CD4-positive, CD25-positive, alpha-beta regulatory T cell (primary cell): ENCODE data around the gene IRX1. TPM values are rescaled to one million over a fixed set of nuclear protein-coding genes. Genes with fewer than 3 reads are reported as not detected.

ENCODE experiments used
- ATAC-seq, 2 donors: fragments of 150-1000 bp; cut with Tn5 transposase; one replicate each; pipeline ENCODE4 v1.10.0; 2021; ENCODE audit warnings: low read depth in 2 of 2, moderate number of reproducible peaks in 2 of 2, moderate library complexity in 1 of 2
- DNase-seq, 3 donors: peaks; one replicate each; pipeline versions ENCODE4 v3.0.0 to v3.0.0-alpha.2; 2012 to 2022; ENCODE audit warnings: mixed read lengths in 1 of 3
- H3K27ac ChIP-seq: one replicate; pipeline ENCODE4 v1.7.0; 2013; ENCODE audit warnings: mild to moderate bottlenecking, low read length; ENCODE audit not compliant: insufficient read depth, poor library complexity, severe bottlenecking
- H3K27me3 ChIP-seq: one replicate; pipeline ENCODE4 v1.7.0; 2013; ENCODE audit warnings: low read length; ENCODE audit not compliant: control insufficient read depth, insufficient read depth
- H3K36me3 ChIP-seq: one replicate; pipeline ENCODE4 v1.7.0; 2013; ENCODE audit warnings: mild to moderate bottlenecking, low read length, moderate library complexity; ENCODE audit not compliant: control insufficient read depth, insufficient read depth
- H3K4me1 ChIP-seq: 2 replicates; pipeline ENCODE4 v1.7.0; 2013; ENCODE audit warnings: mild to moderate bottlenecking, low read length; ENCODE audit not compliant: insufficient read depth, control insufficient read depth, poor library complexity, severe bottlenecking
- H3K4me3 ChIP-seq: one replicate; pipeline ENCODE4 v1.7.0; 2013; ENCODE audit warnings: low read depth, mild to moderate bottlenecking, low read length, moderate library complexity
- H3K9me3 ChIP-seq, 2 experiments: 1 replicate in 1 of 2; 2 replicates in 1 of 2; pipeline ENCODE4 v1.7.0; 2013; ENCODE audit warnings: low read length in 2 of 2, mild to moderate bottlenecking in 1 of 2, moderate library complexity in 1 of 2; ENCODE audit not compliant: control insufficient read depth in 2 of 2
- H3K27ac Mint-ChIP-seq, 3 donors: one replicate each; pipeline ENCODE4 v1.8.0; 2020 to 2022; ENCODE audit warnings: mild to moderate bottlenecking in 3 of 3, mixed read lengths in 3 of 3, moderate library complexity in 2 of 3
- H3K27me3 Mint-ChIP-seq: one replicate; pipeline ENCODE4 v1.8.0; 2022; ENCODE audit warnings: mild to moderate bottlenecking, mixed read lengths
- H3K36me3 Mint-ChIP-seq: one replicate; pipeline ENCODE4 v1.8.0; 2020; ENCODE audit warnings: mixed read lengths
- H3K4me1 Mint-ChIP-seq, 4 donors: one replicate each; pipeline ENCODE4 v1.8.0; 2020 to 2022; ENCODE audit warnings: mixed read lengths in 4 of 4, mild to moderate bottlenecking in 1 of 4
- H3K4me3 Mint-ChIP-seq, 4 donors: one replicate each; pipeline ENCODE4 v1.8.0; 2020 to 2022; ENCODE audit warnings: mild to moderate bottlenecking in 4 of 4, mixed read lengths in 4 of 4, moderate library complexity in 3 of 4
- H3K9me3 Mint-ChIP-seq, 7 donors: one replicate each; pipeline ENCODE4 v1.8.0; 2020 to 2022; ENCODE audit warnings: mixed read lengths in 7 of 7, mild to moderate bottlenecking in 3 of 7, moderate library complexity in 2 of 7
- polyA plus RNA-seq, 4 donors: library from polyadenylated mRNA; unstranded; fragments of 300-500 nt; fragmentation: Illumina TruSeq; gene quantifications; one replicate each; pipeline ENCODE4 v1.2.3, GENCODE V29; 2021
- total RNA-seq: library from RNA; stranded (reverse); gene quantifications from one replicate; pipeline ENCODE4 v1.2.3, GENCODE V29; 2022

IRX1 gene
- total and polyA plus RNA-seq, 5 donors from 2014 or later: not detected

- peaks cover 0 to 10% (median 2%) of the 10 kb centered on the region in 7 donors for H3K9me3 Mint-ChIP-seq
- H3K4me3 ChIP-seq: no peak overlapping the region
- no peaks in the 10 kb centered on the region for H3K36me3 ChIP-seq
- H3K4me1 Mint-ChIP-seq: no peaks in the 10 kb centered on the region
- H3K27me3 ChIP-seq: peaks cover 4% of the 10 kb centered on the region
- H3K36me3 Mint-ChIP-seq: no peaks in the 10 kb centered on the region
- H3K4me3 Mint-ChIP-seq: no peak overlapping the region
- H3K9me3 ChIP-seq: no peaks in the 10 kb centered on the region
- no peak overlapping the region for H3K27ac Mint-ChIP-seq
- no peak for ATAC-seq
- H3K27me3 Mint-ChIP-seq: peaks cover 39% of the 10 kb centered on the region
- H3K4me1 ChIP-seq: no peaks in the 10 kb centered on the region
- DNase-seq: no peak
- H3K27ac ChIP-seq: no peak overlapping the region
Measured at GRCh38 chr5:3590967-3591900, 4.4 kb upstream of the IRX1 start.

- Mint-ChIP-seq H3K36me3 (no peaks in the 10 kb centered on the region), H3K27ac (no peak overlapping the region), H3K4me3 (no peak overlapping the region), H3K9me3 (peaks cover 0 to 9% (median 2%) of the 10 kb centered on the region in 7 donors), H3K27me3 (peaks cover 47% of the 10 kb centered on the region), H3K4me1 (peaks cover 0 to 4% (median 2%) of the 10 kb centered on the region in 4 donors)
- Histone ChIP-seq H3K9me3 (no peaks in the 10 kb centered on the region), H3K4me3 (no peak overlapping the region), H3K36me3 (no peaks in the 10 kb centered on the region), H3K27ac (no peak overlapping the region), H3K4me1 (no peaks in the 10 kb centered on the region), H3K27me3 (peaks cover 6% of the 10 kb centered on the region)
- DNase-seq (no peak), ATAC-seq (no peak)
Measured at GRCh38 chr5:3592298-3592697, 3.3 kb upstream of the IRX1 start.

- DNase-seq (no peak), ATAC-seq (no peak)
- Mint-ChIP-seq H3K4me3 (no peak overlapping the region), H3K36me3 (no peaks in the 10 kb centered on the region), H3K9me3 (peaks cover 0 to 9% (median 0%) of the 10 kb centered on the region in 7 donors), H3K4me1 (peaks cover 0 to 6% (median 4%) of the 10 kb centered on the region in 4 donors), H3K27me3 (peaks cover 63% of the 10 kb centered on the region), H3K27ac (no peak overlapping the region)
- Histone ChIP-seq H3K4me3 (no peak overlapping the region), H3K9me3 (no peaks in the 10 kb centered on the region), H3K36me3 (no peaks in the 10 kb centered on the region), H3K27ac (no peak overlapping the region), H3K27me3 (peaks cover 6% of the 10 kb centered on the region), H3K4me1 (no peaks in the 10 kb centered on the region)
Measured at GRCh38 chr5:3593771-3594509, 1.7 kb upstream of the IRX1 start.

GRCh38 chr5:3594510-3595005 is 1.1 kb upstream of the IRX1 start:
- ATAC-seq: no peak
- peaks cover 65% of the 10 kb centered on the region for H3K27me3 Mint-ChIP-seq
- H3K4me3 ChIP-seq: no peak overlapping the region
- H3K27ac Mint-ChIP-seq: no peak overlapping the region
- no peak overlapping the region for H3K27ac ChIP-seq
- H3K27me3 ChIP-seq: peaks cover 6% of the 10 kb centered on the region
- no peaks in the 10 kb centered on the region for H3K36me3 Mint-ChIP-seq
- H3K4me1 ChIP-seq: no peaks in the 10 kb centered on the region
- no peaks in the 10 kb centered on the region for H3K9me3 ChIP-seq
- H3K36me3 ChIP-seq: no peaks in the 10 kb centered on the region
- no peak for DNase-seq
- H3K4me1 Mint-ChIP-seq: peaks cover 0 to 6% (median 4%) of the 10 kb centered on the region in 4 donors
- H3K4me3 Mint-ChIP-seq: no peak overlapping the region
- H3K9me3 Mint-ChIP-seq: peaks cover 0 to 9% (median 0%) of the 10 kb centered on the region in 7 donors

GRCh38 chr5:3596261-3596825 is 711 bp downstream of the IRX1 start:
- no peak overlapping the region for H3K27ac ChIP-seq
- H3K9me3 ChIP-seq: no peaks in the 10 kb centered on the region
- H3K36me3 ChIP-seq: no peaks in the 10 kb centered on the region
- peaks cover 2% of the 10 kb centered on the region for H3K27me3 ChIP-seq
- ATAC-seq: no peak
- no peaks in the 10 kb centered on the region for H3K4me1 ChIP-seq
- Mint-ChIP-seq H3K4me1 (peaks cover 0 to 9% (median 6%) of the 10 kb centered on the region in 4 donors), H3K27me3 (peaks cover 52% of the 10 kb centered on the region), H3K4me3 (no peak overlapping the region), H3K27ac (no peak overlapping the region), H3K36me3 (no peaks in the 10 kb centered on the region), H3K9me3 (peaks cover 0 to 12% (median 1%) of the 10 kb centered on the region in 7 donors)
- DNase-seq: no peak
- H3K4me3 ChIP-seq: no peak overlapping the region

GRCh38 chr5:3596857-3597166 is 1.2 kb downstream of the IRX1 start:
- Histone ChIP-seq H3K36me3 (no peaks in the 10 kb centered on the region), H3K27me3 (peaks cover 5% of the 10 kb centered on the region), H3K27ac (no peak overlapping the region), H3K9me3 (no peaks in the 10 kb centered on the region), H3K4me1 (no peaks in the 10 kb centered on the region), H3K4me3 (no peak overlapping the region)
- no peak for ATAC-seq
- Mint-ChIP-seq H3K4me1 (peaks cover 0 to 12% (median 6%) of the 10 kb centered on the region in 4 donors), H3K36me3 (no peaks in the 10 kb centered on the region), H3K4me3 (no peak overlapping the region), H3K27me3 (peaks cover 56% of the 10 kb centered on the region), H3K27ac (no peak overlapping the region), H3K9me3 (peaks cover 0 to 12% (median 1%) of the 10 kb centered on the region in 7 donors)
- DNase-seq: no peak

- DNase-seq (no peak), ATAC-seq (no peak)
- Histone ChIP-seq H3K4me3 (no peak overlapping the region), H3K36me3 (no peaks in the 10 kb centered on the region), H3K27me3 (peaks cover 5% of the 10 kb centered on the region), H3K9me3 (no peaks in the 10 kb centered on the region), H3K27ac (no peak overlapping the region), H3K4me1 (no peaks in the 10 kb centered on the region)
- H3K4me1 Mint-ChIP-seq: peaks cover 0 to 13% (median 6%) of the 10 kb centered on the region in 4 donors
- H3K27ac Mint-ChIP-seq: no peak overlapping the region
- peaks cover 60% of the 10 kb centered on the region for H3K27me3 Mint-ChIP-seq
- H3K9me3 Mint-ChIP-seq: peaks cover 0 to 12% (median 1%) of the 10 kb centered on the region in 7 donors
- no peak overlapping the region for H3K4me3 Mint-ChIP-seq
- no peaks in the 10 kb centered on the region for H3K36me3 Mint-ChIP-seq
Measured at GRCh38 chr5:3597167-3598007, 1.8 kb downstream of the IRX1 start.
